Epithelial cell of esophagus (primary cell): ENCODE results near the gene RNF146.

Experiments
- DNase-seq: peaks from one replicate; pipeline ENCODE4 v3.0.0; 2010; ENCODE audit warnings: low read depth
- H3K4me3 ChIP-seq: 2 replicates; pipeline ENCODE4 v1.5.1; 2011; ENCODE audit warnings: mild to moderate bottlenecking, low read length, control low read depth
- TF ChIP-seq, protein P1 (sequence below): IDR thresholded peaks from 2 replicates; pipeline ENCODE4 v1.5.1; 2011; ENCODE audit warnings: low read depth, mild to moderate bottlenecking, low read length, control low read depth, inconsistent platforms; ENCODE audit not compliant: insufficient read depth; ENCODE audit errors: missing control alignments

The RNF146 gene

DNA sequence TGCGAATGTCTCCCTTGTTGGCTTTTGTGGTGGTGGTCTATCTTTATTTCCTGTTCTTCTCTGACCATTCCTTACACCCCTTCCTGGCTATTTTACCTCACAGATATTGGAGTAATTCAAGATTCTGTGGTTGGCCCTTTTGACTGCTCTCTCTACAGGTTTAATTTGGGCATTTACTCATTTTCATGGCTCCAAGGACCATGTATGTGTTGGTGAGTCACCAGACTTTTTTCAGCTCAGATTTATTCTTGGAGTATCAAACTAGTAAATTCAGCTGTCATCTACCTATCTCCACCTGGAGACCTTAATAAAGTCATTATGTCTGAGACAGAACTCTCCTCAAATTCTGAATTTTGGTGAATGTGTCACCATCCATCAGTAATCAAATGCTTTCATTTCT is 15.5 kb downstream of the RNF146 start:
- TF ChIP-seq, protein P1, sequence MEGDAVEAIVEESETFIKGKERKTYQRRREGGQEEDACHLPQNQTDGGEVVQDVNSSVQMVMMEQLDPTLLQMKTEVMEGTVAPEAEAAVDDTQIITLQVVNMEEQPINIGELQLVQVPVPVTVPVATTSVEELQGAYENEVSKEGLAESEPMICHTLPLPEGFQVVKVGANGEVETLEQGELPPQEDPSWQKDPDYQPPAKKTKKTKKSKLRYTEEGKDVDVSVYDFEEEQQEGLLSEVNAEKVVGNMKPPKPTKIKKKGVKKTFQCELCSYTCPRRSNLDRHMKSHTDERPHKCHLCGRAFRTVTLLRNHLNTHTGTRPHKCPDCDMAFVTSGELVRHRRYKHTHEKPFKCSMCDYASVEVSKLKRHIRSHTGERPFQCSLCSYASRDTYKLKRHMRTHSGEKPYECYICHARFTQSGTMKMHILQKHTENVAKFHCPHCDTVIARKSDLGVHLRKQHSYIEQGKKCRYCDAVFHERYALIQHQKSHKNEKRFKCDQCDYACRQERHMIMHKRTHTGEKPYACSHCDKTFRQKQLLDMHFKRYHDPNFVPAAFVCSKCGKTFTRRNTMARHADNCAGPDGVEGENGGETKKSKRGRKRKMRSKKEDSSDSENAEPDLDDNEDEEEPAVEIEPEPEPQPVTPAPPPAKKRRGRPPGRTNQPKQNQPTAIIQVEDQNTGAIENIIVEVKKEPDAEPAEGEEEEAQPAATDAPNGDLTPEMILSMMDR: no peak
- DNase-seq: no peak
- no peak overlapping the region for H3K4me3 ChIP-seq

DNA sequence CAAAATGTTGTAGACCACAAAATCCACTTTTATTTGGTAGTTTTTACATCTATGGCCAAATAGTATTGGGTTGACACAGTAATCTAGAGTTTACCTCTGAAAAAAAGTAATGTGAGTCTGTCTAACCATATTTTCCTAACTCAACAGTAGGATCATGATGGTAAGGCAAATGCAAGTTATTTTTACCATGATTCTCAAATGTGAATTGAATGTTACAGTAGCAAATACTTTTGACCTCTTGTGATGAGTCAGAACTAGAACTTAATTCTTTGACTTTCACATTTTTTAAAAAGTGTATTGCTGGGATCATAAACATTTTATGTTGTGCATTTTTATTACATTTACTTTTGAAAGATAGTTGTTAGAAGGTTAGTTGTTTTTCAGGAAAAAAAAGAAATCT is 22.0 kb downstream of the RNF146 start:
- no peak for DNase-seq
- TF ChIP-seq, protein P1: no peak
- H3K4me3 ChIP-seq: no peak overlapping the region

DNA sequence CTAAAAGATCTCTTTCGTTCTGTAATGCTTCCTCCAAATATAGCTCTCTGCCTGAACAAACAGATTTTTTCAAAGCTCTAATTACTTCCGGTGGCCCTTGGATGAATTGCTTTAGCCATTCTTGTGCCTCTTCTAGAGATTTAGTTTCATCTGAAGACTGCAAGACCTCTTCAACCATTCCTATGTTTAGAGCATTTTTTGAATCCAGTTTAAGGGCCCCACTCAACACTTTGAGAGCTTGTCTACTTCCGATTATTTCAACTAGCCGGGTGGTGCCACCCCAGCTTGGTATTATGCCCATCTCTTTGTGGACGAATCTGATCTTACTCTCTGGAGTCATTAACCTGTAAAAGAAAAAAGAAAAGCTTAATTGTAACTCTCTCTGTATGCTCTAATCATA is 23.3 kb downstream of the RNF146 start:
- H3K4me3 ChIP-seq: no peak overlapping the region
- TF ChIP-seq, protein P1: no peak
- DNase-seq: no peak

GRCh38 chr6:127290391-127291265 is 24.0 kb downstream of the RNF146 start:
- H3K4me3 ChIP-seq: no peak overlapping the region
- TF ChIP-seq, protein P1: no peak
- no peak for DNase-seq

DNA sequence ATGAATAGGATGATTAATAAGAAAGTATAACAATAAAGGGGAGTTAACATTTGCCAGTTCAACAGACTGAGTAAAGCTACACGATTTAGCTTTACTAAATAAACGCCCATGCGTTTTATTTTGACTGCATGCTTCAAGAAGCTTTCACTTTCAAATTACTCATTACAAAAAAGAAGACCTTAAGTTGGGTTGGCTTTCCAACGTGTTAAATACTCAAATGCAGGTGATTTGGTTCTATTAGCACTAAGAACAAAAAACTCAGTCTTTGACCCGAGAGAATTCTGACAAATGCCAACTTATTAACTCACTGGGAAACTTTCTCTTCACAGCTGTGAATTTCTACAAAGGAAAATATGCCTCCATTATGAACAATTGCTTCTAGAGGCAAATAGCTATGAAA is 24.8 kb downstream of the RNF146 start:
- TF ChIP-seq, protein P1: no peak
- no peak overlapping the region for H3K4me3 ChIP-seq
- no peak for DNase-seq

- TF ChIP-seq, protein P1: no peak
- no peak for DNase-seq
- H3K4me3 ChIP-seq: no peak overlapping the region
Observed at GRCh38 chr6:127297502-127298070, 30.9 kb downstream of the RNF146 start.
